ENCODE data around the gene LCE1A. TPM values are rescaled to one million over a fixed set of nuclear protein-coding genes. Genes with fewer than 3 reads are reported as not detected.

The LCE1A gene, protein sequence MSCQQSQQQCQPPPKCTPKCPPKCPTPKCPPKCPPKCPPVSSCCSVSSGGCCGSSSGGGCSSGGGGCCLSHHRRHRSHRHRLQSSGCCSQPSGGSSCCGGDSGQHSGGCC
- not detected for total RNA-seq

DNA sequence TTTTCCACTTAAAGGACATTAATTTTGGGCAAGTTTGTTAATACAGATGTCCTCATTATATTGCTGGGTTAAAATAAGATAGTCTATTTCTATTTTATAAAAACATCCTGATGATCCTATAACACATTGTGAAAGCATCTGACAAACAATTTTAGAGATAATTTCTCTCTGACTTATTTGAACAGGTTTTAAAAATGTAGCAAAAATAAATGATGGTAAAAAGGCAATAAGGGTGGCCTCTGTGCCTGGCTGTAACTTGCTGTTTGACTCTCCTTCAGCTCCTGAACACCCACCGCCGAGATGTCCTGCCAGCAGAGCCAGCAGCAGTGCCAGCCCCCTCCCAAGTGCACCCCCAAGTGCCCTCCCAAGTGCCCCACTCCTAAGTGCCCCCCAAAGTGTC lies at the start of gene LCE1A:
LCE1A (plus strand) TSS at position 301 of the 400 bp plus-strand sequence; CDS start at position 301, 0 bp downstream.
- POLR2A ChIA-PET: no interaction called here
- Mint-ChIP-seq H3K27ac (no peak within 1 kb of the TSS), H3K27me3 (peaks cover 20% of the 10 kb centered on the region), H3K36me3 (ENCODE audit: low read depth) (no peaks in the 10 kb centered on the region), H3K4me3 (no peak within 1 kb of the TSS), H3K4me1 (no peaks in the 10 kb centered on the region), H3K9me3 (no peaks in the 10 kb centered on the region)
- CTCF ChIA-PET: no interaction called here
- DNase-seq: no peak

DNA sequence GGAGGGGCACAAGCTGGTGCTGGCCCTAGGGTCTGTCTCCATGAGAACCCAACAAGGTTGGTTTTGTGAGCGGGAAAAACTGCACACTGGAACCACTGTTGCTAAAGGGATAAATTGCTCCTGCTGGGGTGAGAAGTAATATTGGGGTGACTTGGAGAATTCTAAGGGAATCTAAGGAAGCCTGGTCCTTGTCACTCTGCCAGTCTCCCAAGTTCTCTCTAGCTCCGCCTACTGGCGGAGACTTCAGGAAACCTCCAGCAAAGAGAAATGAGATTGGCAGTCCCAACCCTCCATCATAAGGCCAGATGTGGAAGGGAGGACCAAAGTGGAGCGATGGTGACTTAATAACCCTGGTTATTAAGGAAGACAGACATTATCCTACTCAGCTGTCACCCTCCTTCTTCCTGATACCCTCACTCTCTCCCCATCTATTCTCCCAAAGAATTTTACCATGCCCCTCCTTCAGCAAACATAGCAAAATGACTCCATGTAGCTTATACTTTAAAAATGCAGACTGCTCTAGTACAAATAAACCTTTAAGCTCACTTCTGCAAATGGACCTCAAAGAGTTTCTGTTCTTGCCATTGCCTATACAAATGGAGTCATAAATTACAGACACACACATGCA lies 49.6 kb upstream of the LCE1A start:
- Mint-ChIP-seq H3K27ac (no peak overlapping the region), H3K9me3 (no peaks in the 10 kb centered on the region), H3K4me3 (no peak overlapping the region), H3K27me3 (peaks cover 5% of the 10 kb centered on the region), H3K36me3 (ENCODE audit: low read depth) (no peaks in the 10 kb centered on the region), H3K4me1 (no peaks in the 10 kb centered on the region)
- no peak for DNase-seq
- ChIA-PET CTCF (interaction anchor here (1.0 to 1.7 kb wide), 2 partner anchors 10 to 30 kb away, joined by 3 to 5 read pairs; no protein-coding TSS in a partner anchor), POLR2A (no interaction called here)

DNA sequence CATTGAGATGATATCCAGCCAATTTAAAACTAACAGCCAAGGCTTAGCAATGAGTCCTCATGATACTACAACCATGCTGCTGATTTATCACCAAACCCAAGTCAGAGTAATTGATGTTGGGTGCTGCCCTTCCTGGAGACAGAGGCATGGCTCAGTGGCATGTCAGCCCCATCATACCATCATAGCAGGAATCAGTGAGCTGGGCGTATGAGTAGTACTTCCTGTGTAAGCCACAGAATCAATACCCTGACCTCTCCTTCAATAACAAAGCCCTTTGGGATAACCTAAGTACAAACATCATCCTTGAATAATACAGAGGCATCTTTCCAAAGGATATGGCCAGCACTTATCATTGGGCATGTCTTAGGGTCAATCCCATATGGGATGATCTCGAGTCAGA lies 44.2 kb upstream of the LCE1A start:
- Mint-ChIP-seq H3K4me3 (no peak overlapping the region), H3K4me1 (peaks cover 4% of the 10 kb centered on the region), H3K27me3 (peaks cover 18% of the 10 kb centered on the region), H3K27ac (no peak overlapping the region), H3K36me3 (ENCODE audit: low read depth) (no peaks in the 10 kb centered on the region), H3K9me3 (no peaks in the 10 kb centered on the region)
- ChIA-PET CTCF (no interaction called here), POLR2A (no interaction called here)
- no peak for DNase-seq

DNA sequence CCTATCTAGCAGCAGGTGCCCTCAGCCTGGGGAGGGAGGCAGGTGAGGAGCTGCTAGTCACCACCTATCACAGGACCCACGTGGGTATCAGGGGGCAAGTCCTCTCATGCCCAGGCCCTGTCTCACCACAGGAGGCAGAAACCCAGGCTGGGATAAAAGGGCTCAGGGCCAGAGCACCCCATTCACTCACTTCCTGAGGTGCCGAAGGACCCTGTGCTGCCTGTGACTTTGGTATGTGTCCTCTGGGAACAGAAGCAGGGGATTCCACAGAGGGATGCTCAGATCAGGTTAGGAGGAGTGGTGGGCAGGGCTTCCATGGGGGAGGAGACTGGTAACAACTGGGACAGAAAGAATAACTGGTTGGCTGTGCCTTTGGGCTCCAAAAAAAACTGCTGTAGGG lies 41.2 kb upstream of the LCE1A start, which contains the start of gene LCE1E:
LCE1E (plus strand) TSS at position 181 of the 400 bp plus-strand sequence. CDS start 1,043 bp downstream, outside the sequence.
- ChIA-PET POLR2A (no interaction called here), CTCF (no interaction called here)
- Mint-ChIP-seq H3K4me1 (peaks cover 4% of the 10 kb centered on the region), H3K27ac (no peak within 1 kb of the TSS), H3K36me3 (ENCODE audit: low read depth) (no peaks in the 10 kb centered on the region), H3K27me3 (peaks cover 23% of the 10 kb centered on the region), H3K9me3 (no peaks in the 10 kb centered on the region), H3K4me3 (no peak within 1 kb of the TSS)
- DNase-seq: no peak

DNA sequence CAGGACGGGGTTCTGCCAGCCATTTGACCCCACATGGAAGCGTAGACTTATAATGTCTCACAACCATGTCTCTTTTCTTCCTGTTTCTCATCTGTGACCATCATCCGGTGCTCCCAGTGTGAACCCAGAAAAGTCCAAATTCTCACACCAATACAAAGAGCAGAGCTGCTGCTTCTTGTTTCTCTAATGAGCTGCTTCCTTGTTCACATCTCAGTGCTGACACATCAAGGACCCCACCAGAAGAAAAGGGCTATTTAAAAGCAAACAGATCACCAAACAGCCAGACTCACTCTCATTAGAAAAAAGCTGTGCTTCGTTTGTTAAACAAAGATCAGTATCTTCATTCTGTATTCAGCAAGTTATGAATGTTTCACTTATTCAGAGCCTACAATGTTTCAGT lies 31.6 kb upstream of the LCE1A start:
- ChIA-PET POLR2A (no interaction called here), CTCF (no interaction called here)
- DNase-seq: no peak
- H3K27me3 Mint-ChIP-seq: peaks cover 2% of the 10 kb centered on the region
- no peaks in the 10 kb centered on the region for H3K36me3 Mint-ChIP-seq (ENCODE audit: low read depth)
- no peaks in the 10 kb centered on the region for H3K9me3 Mint-ChIP-seq
- H3K27ac Mint-ChIP-seq: no peak overlapping the region
- H3K4me3 Mint-ChIP-seq: no peak overlapping the region
- no peaks in the 10 kb centered on the region for H3K4me1 Mint-ChIP-seq

DNA sequence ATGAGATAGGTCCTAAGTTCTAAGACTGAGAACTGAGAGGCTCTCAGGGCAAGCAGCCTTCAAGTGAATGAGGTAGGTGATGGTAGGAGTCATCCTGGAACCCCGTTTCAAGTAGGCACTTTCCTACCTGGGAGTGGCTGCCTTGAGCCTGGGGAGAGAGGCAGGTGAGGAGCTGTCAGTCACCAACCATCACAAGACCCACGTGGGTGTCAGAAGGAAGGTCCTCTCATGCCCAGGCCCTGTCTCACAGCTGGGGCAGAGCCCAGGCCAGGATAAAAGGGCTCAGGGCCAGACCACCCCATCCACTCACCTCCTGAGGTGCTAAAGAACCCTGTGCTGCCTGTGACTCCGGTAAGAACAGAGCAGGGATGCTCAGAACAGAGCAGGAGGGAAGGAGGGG lies 30.9 kb upstream of the LCE1A start, which contains the start of gene LCE1D:
LCE1D (plus strand) TSS at position 301 of the 400 bp plus-strand sequence. CDS start 1,074 bp downstream, outside the sequence.
- H3K27me3 Mint-ChIP-seq: peaks cover 4% of the 10 kb centered on the region
- no peak for DNase-seq
- no peak within 1 kb of the TSS for H3K27ac Mint-ChIP-seq
- no peak within 1 kb of the TSS for H3K4me3 Mint-ChIP-seq
- H3K36me3 Mint-ChIP-seq (ENCODE audit: low read depth): no peaks in the 10 kb centered on the region
- ChIA-PET POLR2A (no interaction called here), CTCF (no interaction called here)
- no peaks in the 10 kb centered on the region for H3K4me1 Mint-ChIP-seq
- no peaks in the 10 kb centered on the region for H3K9me3 Mint-ChIP-seq

DNA sequence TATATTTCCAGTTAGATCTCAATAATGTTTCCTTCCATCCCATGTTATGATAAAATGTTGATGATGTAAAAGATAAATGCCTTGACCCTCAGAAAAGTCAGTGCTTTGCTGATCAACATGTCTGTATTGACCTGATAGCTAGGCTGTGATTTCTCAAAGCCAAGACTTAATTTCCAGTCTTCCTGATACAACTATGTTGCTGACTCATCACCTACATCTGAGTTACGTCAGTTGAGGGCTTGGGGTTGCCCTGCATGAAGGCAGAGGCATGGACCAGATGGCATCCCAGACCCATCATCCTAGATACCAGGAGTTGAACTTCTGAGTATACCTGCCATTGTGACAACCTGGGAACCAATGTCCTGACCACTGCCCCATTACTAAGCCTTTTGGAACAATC lies 25.9 kb upstream of the LCE1A start:
- Mint-ChIP-seq H3K9me3 (no peaks in the 10 kb centered on the region), H3K27me3 (peaks cover 8% of the 10 kb centered on the region), H3K4me3 (no peak overlapping the region), H3K27ac (no peak overlapping the region), H3K36me3 (ENCODE audit: low read depth) (no peaks in the 10 kb centered on the region), H3K4me1 (no peaks in the 10 kb centered on the region)
- no peak for DNase-seq
- CTCF ChIA-PET: no interaction called here
- POLR2A ChIA-PET: no interaction called here

DNA sequence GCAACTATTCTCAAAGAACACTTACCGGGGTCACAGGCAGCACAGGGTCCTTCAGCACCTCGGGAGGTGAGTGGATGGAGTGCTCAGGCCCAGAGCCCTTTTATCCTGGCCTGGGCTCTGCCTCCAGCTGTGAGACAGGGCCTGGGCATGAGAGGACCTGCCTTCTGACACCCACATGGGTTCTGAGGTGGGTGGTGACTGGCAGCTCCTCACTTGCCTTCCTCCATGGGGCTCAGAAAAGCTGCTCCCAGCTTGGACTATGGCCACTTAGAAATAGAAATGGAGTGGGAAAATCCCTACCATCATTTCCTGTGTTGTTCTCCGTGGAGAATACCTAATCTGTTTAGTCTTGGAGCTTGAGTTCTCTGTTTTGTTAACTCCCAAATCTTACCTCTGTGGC lies 20.7 kb upstream of the LCE1A start, which contains the start of gene LCE1C:
LCE1C (minus strand) TSS at position 76 of the 400 bp plus-strand sequence. CDS start 1,173 bp downstream, outside the sequence.
- no peaks in the 10 kb centered on the region for H3K36me3 Mint-ChIP-seq (ENCODE audit: low read depth)

DNA sequence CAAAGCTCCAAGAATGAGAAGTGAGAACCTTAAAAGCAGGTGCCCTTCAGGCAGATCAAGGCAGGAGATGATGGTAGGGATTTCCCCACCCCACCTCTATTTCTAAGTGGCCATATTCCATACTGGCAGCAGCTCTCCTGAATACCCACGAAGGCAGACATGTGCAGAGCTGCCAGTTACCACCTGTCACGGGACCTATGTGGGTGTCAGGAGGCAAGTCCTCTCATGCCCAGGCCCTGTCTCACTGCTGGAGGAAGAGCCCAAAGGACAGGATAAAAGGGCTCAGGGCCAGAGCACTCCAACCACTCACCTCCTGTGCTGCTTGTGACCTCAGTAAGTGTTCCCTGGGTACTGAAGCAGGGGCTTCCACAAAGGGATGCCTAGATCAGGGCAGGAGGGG lies 16.2 kb upstream of the LCE1A start:
- Mint-ChIP-seq H3K36me3 (ENCODE audit: low read depth) (no peaks in the 10 kb centered on the region), H3K9me3 (no peaks in the 10 kb centered on the region), H3K4me3 (no peak overlapping the region)

More for the DNA sequence above, 20.7 kb upstream of the LCE1A start, which contains the start of gene LCE1C:
- H3K4me3 Mint-ChIP-seq: no peak within 1 kb of the TSS
- no peaks in the 10 kb centered on the region for H3K4me1 Mint-ChIP-seq
- ChIA-PET POLR2A (no interaction called here), CTCF (interaction anchor here (0.6 kb wide), 1 partner anchor 14 kb away, joined by 3 read pairs; no protein-coding TSS in a partner anchor)
- H3K27me3 Mint-ChIP-seq: peaks cover 4% of the 10 kb centered on the region
- H3K9me3 Mint-ChIP-seq: no peaks in the 10 kb centered on the region
- no peak within 1 kb of the TSS for H3K27ac Mint-ChIP-seq
- no peak for DNase-seq

DNA sequence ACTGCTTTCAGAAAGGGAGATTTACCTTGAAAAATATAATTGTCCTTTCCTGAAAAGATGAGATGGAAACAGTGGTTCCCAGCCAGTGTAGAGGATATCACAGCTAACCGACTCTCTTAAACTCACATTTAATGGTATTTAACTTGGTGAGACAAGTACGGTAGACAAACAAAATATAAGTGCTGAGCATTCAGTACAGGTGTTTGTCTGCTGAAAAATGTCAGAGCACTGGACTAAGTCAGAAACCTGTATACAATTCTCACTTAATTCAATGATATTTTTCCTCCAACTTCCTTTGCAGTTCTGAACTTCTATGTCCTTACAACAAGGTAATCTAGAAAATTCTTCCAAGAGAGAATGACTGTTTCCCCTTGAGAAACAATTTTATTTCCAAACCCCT lies 15.6 kb upstream of the LCE1A start, which contains the start of gene LCE1B:
LCE1B (plus strand) TSS at position 301 of the 400 bp plus-strand sequence. CDS start 476 bp downstream, outside the sequence.
- Mint-ChIP-seq H3K27me3 (peaks cover 5% of the 10 kb centered on the region), H3K4me3 (no peak within 1 kb of the TSS), H3K27ac (no peak within 1 kb of the TSS), H3K9me3 (no peaks in the 10 kb centered on the region), H3K4me1 (no peaks in the 10 kb centered on the region), H3K36me3 (ENCODE audit: low read depth) (no peaks in the 10 kb centered on the region)
- ChIA-PET POLR2A (no interaction called here), CTCF (no interaction called here)
- no peak for DNase-seq

More for the DNA sequence above, 16.2 kb upstream of the LCE1A start:
- Mint-ChIP-seq H3K27ac (no peak overlapping the region), H3K4me1 (no peaks in the 10 kb centered on the region), H3K27me3 (peaks cover 5% of the 10 kb centered on the region)
- ChIA-PET CTCF (no interaction called here), POLR2A (no interaction called here)
- no peak for DNase-seq

DNA sequence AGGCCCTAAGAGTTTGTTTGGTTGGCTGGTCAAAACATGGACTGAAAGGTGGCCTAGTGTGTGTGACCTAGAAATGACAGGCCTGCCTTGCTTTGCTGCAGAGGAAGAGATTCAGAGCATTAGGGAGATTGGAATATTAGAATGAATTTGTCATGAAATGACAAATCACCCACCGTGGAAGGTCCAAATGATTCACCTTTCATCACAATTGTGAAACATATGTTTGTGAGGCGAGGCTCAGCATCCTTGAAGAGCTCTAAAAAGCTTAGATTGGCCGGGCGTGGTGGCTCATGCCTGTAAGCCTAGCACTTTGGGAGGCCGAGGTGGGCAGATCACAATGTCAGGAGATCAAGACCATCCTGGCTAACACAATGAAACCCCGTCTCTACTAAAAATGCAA lies 10.0 kb upstream of the LCE1A start:
- no peak for DNase-seq
- no peaks in the 10 kb centered on the region for H3K36me3 Mint-ChIP-seq (ENCODE audit: low read depth)
- POLR2A ChIA-PET: no interaction called here
- no peaks in the 10 kb centered on the region for H3K4me1 Mint-ChIP-seq
- H3K27me3 Mint-ChIP-seq: peaks cover 4% of the 10 kb centered on the region
- no peak overlapping the region for H3K27ac Mint-ChIP-seq
- CTCF ChIA-PET: no interaction called here
- H3K4me3 Mint-ChIP-seq: no peak overlapping the region
- H3K9me3 Mint-ChIP-seq: no peaks in the 10 kb centered on the region

DNA sequence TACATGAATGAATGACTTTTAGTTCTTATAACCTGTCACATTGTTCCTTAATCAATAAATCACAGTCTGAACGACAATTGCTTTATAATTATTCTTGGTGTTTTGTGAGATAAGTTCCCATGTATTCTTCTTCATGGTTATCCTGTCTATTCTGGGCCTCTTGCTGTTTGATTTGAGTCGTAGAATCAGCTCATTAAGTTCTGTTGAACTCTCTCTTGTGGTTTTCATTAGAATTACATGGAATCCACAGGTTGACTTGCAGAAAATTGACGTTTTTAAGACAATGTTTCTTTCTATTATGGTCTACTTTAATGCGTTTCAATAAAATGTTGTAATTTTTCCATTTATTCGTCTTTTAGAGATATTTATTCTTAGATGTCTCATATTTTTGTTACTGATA lies 4.0 kb upstream of the LCE1A start:
- DNase-seq: no peak
- Mint-ChIP-seq H3K36me3 (ENCODE audit: low read depth) (no peaks in the 10 kb centered on the region), H3K27me3 (peaks cover 18% of the 10 kb centered on the region), H3K4me3 (no peak overlapping the region), H3K27ac (no peak overlapping the region), H3K9me3 (no peaks in the 10 kb centered on the region), H3K4me1 (no peaks in the 10 kb centered on the region)
- POLR2A ChIA-PET: no interaction called here
- CTCF ChIA-PET: no interaction called here

DNA sequence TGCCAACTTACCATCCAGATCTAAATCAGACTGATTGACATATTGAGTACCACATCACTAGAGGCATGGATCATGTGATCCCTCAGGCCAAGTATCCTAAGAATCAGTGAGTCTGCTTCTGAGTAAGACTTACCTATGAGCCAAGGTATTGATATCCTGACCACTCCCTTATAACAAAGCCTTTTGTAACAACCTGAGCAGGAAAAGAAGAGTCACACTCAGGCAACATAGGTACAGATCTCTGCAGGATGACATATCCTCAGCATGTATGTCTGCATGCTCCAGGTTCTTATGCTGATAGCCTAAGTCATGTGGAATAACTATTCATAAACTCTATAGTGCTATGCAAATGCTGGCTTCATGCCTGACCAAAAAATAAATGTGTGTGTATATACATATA lies 2.3 kb upstream of the LCE1A start:
- Mint-ChIP-seq H3K4me1 (no peaks in the 10 kb centered on the region), H3K27me3 (peaks cover 17% of the 10 kb centered on the region), H3K4me3 (no peak overlapping the region), H3K36me3 (ENCODE audit: low read depth) (no peaks in the 10 kb centered on the region), H3K27ac (no peak overlapping the region), H3K9me3 (no peaks in the 10 kb centered on the region)
- CTCF ChIA-PET: no interaction called here
- POLR2A ChIA-PET: no interaction called here
- DNase-seq: no peak

DNA sequence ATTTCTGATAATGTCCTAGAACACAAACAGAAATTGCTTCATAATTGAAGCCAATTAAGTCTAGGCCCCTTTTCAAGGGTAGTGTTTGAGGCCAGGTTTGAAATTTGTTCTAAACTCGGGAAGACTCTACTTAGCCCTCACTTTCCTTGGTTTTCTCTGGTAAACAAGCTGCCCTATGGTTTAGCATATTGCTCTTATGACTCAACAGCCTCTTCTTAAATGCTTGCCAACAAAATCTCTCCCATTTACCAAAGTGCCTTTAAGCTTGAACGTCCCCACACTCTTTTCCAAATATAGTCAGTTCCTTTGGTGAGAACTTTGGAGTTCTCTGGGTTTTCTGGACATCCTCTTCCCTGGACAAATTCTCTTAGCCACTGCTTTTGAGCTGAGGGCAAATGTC lies 9.6 kb downstream of the LCE1A start:
- Mint-ChIP-seq H3K27me3 (no peaks in the 10 kb centered on the region), H3K27ac (no peak overlapping the region), H3K4me1 (no peaks in the 10 kb centered on the region), H3K9me3 (no peaks in the 10 kb centered on the region), H3K36me3 (ENCODE audit: low read depth) (no peaks in the 10 kb centered on the region), H3K4me3 (no peak overlapping the region)
- no peak for DNase-seq
- ChIA-PET CTCF (no interaction called here), POLR2A (no interaction called here)

Measured in activated CD4-positive, alpha-beta memory T cell treated with anti-CD3 and anti-CD28 coated beads, Interleukin-2, amount 10 ng/mL, durations not matched to agents 7 days and 5 days (primary cell).